ENCODE results near the gene PANX2.

PANX2 gene

GRCh38 chr22:50171319-50171964 is 911 bp downstream of the PANX2 start:
- DNase-seq, result no peak

- no peak for DNase-seq
Measured at GRCh38 chr22:50171965-50172421, 1.5 kb downstream of the PANX2 start.

- DNase-seq, result no peak
Measured at GRCh38 chr22:50173311-50173982, 2.9 kb downstream of the PANX2 start.

DNA sequence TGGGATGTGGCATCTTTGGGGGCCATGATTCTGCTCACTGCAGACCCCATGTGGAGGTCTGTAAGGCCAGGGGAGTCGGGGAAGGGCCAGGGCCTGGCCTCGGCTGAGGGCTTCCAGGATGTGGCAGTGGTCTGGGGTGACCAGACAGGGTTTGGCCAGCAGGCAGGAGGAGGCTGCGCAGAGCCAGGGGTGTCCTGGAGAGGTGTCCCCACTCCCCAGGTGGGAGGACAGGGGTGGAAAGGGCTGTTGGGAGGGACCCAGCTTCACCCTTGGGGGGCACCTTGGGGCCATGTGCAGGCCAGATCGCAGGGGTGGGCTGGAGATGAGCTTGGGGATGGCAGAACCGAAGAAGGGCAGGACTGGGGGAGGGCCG is 3.4 kb downstream of the PANX2 start:
- DNase-seq, result no peak

- no peak for DNase-seq
Measured at GRCh38 chr22:50174382-50175190, 4.1 kb downstream of the PANX2 start.

- DNase-seq, result no peak
Measured at GRCh38 chr22:50175191-50175461, 4.6 kb downstream of the PANX2 start.

- DNase-seq, result no peak
Measured at GRCh38 chr22:50175921-50176849, 5.7 kb downstream of the PANX2 start.

DNA sequence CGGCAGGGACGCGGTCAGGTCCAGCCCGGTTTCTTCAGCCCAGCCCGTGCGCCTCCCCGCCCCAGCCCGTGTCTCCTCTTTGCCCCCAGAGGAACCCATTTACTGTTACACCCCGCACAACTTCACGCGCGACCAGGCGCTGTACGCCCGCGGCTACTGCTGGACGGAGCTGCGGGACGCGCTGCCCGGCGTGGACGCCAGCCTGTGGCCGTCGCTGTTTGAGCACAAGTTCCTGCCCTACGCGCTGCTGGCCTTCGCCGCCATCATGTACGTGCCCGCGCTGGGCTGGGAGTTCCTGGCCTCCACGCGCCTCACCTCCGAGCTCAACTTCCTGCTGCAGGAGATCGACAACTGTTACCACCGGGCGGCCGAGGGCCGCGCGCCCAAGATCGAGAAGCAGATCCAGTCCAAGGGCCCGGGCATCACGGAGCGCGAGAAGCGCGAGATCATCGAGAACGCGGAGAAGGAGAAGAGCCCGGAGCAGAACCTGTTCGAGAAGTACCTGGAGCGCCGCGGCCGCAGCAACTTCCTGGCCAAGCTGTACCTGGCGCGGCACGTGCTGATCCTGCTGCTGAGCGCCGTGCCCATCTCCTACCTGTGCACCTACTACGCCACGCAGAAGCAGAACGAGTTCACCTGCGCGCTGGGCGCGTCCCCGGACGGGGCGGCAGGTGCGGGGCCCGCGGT is 6.5 kb downstream of the PANX2 start:
- no peak for DNase-seq

GRCh38 chr22:50177537-50178470 is 7.3 kb downstream of the PANX2 start:
- no peak for DNase-seq

DNA sequence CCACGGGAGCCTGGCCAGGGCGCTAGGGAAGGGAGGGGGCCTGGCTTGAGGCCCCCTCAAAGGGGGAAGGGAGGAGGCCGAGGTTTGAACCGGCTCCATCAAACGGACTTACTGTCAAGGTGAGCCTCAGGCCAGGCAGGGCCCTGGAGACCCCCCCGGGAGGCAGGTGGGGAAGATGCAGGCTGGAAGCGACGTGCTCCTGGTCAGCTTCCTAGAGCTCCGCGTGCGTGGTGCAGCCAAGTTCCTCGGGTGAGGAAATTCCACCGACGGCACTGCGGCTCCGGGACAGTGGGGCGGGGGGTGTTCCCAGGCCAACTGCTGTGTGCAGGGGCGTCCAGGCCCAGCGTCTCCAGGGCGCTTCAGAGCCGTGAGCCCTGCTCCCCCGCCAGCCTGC is 7.9 kb downstream of the PANX2 start:
- no peak for DNase-seq

DNA sequence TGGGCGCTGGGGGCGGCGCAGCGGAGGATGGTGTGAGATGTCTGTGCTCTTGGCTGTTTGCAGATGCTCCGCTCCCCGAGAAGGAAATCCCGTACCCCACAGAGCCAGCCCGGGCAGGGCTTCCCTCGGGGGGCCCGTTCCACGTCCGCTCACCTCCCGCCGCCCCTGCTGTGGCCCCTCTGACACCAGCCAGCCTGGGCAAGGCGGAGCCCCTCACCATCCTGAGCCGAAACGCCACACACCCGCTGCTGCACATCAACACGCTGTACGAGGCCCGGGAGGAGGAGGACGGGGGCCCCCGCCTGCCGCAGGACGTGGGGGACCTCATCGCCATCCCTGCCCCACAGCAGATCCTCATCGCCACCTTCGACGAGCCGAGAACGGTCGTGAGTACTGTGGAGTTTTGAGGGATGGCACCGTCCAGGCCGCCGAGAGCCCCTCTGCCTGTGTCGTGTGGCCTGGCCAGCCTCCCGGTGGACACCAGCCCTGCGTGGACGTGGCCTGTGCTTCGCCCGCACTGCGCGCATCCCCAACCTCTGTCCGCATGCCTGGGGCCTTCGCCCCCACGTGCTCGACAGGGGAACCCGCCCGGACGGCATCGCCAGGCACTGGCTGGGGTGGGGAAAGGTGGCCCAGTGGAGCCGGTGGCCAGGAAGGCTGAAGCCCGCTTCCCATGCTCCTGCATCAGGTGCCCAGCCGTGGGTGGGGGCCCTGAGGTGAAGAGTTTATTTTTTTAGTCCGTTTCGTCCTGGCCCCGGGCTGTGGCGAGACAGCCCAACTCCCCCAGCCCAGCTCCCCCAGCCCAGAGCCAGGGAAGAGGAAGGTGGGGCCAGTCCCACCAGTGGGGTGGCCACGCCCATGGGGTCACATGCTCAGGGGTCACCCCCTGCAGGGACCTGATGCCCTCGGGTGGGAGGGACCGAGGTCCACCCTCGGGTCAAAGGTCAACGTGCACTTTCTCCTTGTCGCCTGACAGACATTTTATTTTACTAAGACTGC is 8.6 kb downstream of the PANX2 start:
- DNase-seq, result no peak

DNA sequence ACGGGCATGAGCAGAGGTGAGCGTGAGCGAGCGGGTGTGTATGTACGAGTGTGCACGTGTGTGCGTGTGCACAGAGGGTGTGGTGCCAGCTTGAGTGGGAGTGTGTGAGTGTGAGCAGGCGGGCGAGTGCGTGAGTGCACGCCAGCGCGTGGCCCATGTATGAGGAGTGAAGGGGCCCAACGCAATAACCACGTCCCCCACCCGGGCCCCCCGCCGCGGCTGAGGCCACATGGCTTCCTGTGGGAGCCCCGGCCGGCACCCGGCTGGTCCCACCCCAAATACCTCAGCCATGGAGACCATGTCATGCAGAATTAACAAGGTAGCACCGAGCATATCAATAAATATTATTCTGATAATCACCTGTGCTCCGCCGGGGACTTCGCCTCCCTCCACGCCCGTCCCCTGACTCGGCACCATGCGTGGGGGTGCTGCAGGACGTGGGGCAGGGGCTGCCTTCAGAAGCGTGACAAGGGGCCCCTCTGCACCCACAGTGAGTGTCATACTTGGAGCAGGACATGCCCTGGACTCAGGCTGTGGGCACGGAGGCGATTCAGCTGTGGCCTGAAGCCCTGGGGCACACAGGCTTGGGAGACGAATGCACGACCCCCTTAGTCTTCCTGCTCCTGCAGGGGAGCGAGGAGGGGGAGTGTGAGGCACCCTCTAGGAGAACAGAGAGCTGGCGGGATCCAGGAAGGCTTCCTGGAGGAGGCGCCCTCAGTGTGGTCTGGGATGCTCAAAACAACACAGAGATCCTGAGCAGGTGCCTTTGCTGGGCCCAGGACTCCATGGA is 9.6 kb downstream of the PANX2 start:
- no peak for DNase-seq

- no peak for DNase-seq
Measured at GRCh38 chr22:50180727-50181521, 10.4 kb downstream of the PANX2 start.

DNA sequence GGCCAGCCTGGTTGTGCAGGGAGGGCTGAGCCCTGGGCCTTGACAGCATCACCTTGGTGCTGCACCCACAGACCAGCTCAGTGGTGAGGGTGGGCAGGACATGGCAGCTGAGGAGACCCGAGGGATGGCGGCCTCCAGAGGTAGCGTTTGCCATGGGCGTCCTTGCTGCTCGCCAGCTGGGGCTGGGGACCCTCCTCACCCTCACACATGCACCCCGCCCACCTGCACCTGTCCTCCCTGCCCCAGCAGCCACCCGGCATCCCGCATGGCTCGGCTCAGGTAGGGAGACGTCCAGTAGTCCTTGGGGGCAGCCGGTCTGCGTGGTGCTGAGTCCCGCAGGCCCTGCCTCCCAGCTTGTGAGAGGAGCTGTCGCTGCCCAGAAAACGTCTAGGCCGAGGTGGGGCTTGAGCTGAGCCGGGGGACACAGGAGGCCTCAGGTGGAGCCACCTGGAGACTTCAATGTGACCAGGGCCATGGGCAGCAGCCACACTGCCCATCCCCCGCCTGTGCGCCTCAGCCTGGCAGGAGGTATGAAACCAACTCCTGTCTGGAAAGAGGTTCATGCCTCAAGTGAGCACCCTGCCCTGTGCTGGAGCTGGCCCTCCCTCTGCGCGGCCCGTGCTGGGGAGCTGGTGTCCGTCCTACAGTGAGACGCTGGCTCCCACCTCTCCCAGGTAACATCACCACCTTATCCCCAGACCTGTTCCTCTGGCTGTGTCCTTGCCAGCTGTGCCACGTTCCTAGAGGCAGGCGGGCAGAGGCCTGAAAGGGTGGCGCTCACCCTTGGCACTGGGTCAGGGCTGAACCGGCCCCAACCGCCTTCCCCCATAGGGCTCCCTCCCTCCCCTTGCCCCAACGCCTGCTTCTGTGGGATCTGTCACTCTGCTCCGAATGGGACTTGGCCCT is 11.9 kb downstream of the PANX2 start:
- no peak for DNase-seq

DNA sequence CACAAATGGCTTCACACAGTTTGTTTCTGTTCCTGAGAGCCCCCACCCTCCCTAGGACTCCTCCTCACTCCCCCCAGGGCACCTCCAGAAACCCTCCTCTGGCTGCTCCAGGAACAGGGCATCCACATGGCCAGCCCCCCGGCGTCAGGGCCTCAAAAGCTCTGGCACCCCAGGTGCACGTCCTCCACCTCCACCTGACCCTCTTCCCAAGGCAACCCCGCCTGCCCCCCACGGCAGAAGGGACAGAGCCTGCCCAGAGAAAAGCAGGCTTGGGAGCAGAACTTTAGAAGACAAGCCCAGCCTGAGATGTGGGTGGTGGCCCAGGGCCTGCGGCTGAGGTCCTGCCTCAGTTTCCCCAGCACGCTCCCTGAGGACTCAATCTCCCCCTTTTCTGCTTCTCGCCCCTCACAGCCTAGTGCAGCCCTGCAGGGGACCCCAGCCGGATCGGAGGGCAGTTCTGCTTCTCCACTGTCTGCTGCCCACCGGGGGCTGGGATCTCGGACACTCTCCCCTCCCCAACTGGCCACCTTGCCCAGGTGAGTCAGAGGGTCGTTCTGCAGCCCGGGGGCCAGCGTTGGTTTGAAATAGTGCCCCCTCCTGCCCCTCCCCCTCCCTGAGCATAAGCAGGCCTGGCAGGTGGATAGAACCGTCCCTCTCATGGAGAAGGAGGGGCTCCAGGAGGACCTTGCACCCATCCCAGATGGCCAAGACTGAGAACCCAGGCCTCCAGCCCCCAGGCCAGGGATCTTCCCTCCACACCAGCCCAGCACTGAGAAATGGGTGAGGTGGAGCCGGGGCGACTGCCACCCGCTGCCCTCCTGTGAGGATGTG is 12.8 kb downstream of the PANX2 start:
- DNase-seq, result no peak

All from NCI-H524 treated with DMSO at 0.1 percent for 48 hours (cell line).